ENCODE measurements around the gene AKT3. TPM values are rescaled to one million over a fixed set of nuclear protein-coding genes. Genes with fewer than 3 reads are reported as not detected.

Gene AKT3
- total RNA-seq, 1 donor from 2014 or later, result 20.6 TPM

DNA sequence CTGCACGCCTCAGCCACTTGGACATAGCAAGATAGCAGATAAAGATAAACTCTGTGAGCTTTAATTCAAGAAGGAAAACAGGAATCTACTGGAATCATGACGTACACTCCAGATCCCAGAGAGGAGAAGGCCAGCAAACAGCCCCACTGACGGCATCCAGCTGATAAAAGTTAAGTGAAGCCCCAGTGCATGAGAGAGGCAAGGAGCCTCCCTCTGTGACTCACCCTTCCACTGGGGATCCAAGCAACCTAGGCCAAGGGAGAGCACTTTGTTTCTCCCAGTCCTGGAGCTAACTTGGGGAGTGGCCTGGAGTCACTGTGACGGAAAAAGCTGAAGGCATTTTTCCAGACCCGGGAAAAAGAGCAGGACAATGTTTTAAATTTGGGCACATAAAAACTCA is 270.0 kb downstream of the AKT3 start:
- H3K27ac ChIP-seq (replicated peaks), result no peak overlapping the region
- peaks cover 69% of the 10 kb centered on the region for H3K9me3 ChIP-seq (replicated peaks)
- H3K4me3 ChIP-seq, result no peak overlapping the region
- TF ChIP-seq, protein P1, sequence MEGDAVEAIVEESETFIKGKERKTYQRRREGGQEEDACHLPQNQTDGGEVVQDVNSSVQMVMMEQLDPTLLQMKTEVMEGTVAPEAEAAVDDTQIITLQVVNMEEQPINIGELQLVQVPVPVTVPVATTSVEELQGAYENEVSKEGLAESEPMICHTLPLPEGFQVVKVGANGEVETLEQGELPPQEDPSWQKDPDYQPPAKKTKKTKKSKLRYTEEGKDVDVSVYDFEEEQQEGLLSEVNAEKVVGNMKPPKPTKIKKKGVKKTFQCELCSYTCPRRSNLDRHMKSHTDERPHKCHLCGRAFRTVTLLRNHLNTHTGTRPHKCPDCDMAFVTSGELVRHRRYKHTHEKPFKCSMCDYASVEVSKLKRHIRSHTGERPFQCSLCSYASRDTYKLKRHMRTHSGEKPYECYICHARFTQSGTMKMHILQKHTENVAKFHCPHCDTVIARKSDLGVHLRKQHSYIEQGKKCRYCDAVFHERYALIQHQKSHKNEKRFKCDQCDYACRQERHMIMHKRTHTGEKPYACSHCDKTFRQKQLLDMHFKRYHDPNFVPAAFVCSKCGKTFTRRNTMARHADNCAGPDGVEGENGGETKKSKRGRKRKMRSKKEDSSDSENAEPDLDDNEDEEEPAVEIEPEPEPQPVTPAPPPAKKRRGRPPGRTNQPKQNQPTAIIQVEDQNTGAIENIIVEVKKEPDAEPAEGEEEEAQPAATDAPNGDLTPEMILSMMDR (IDR thresholded peaks at IDR 0.05; ENCODE audit: borderline replicate concordance), result no peak
- DNase-seq, result no peak
- no peaks in the 10 kb centered on the region for H3K27me3 ChIP-seq (ENCODE audit: low read depth)
- intact Hi-C loops (cut with micrococcal nuclease), result no loop called here
- peaks cover 16% of the 10 kb centered on the region for H3K36me3 ChIP-seq
- no peaks in the 10 kb centered on the region for H3K4me1 ChIP-seq

DNA sequence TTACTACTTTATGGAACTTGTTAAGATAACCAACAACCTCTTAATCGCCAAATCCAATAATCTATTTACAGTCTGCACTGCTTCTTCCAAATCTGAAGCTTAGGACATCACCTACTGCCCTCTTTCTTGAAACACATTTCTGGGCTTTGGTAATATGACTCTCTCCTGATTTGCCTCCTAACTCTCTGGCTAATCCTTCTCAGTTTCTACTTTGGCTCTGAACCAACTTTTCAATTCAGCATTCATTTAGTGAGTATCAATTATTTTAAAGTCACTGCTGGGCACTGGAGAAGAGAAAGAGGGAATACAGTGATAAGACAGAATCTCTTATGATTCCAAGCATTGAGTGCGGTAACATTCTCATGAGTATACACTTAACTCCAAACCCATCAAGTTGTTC is 275.0 kb downstream of the AKT3 start:
- H3K36me3 ChIP-seq, result peaks cover 16% of the 10 kb centered on the region
- TF ChIP-seq, protein P1 (IDR thresholded peaks at IDR 0.05; ENCODE audit: borderline replicate concordance), result no peak
- H3K9me3 ChIP-seq (replicated peaks), result peaks cover 19% of the 10 kb centered on the region
- no peak overlapping the region for H3K4me3 ChIP-seq
- intact Hi-C loops (cut with micrococcal nuclease), result no loop called here
- H3K27ac ChIP-seq (replicated peaks), result no peak overlapping the region
- DNase-seq, result no peak
- H3K27me3 ChIP-seq (ENCODE audit: low read depth), result no peaks in the 10 kb centered on the region
- no peaks in the 10 kb centered on the region for H3K4me1 ChIP-seq

DNA sequence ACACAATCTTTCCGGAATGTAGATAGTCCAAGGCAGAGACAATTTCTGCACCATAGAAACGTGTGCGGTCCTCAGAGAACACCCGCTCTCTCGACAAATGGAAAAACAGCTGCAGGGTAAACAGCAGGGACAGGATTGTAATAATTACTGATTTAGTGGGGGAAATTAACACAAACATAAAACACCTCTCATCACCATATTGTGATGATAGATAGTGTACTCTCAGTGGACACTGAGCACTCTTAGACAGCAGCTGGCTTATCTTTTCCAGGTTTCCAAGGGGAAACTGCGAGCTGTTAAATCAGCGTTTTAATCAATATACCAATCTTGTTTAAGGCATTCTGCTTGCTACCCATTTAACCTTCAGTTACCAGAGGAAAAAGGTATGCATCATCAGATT is 277.1 kb downstream of the AKT3 start:
- Histone ChIP-seq H3K9me3 (replicated peaks) (peaks cover 12% of the 10 kb centered on the region), H3K4me1 (no peaks in the 10 kb centered on the region), H3K36me3 (peaks cover 16% of the 10 kb centered on the region), H3K27ac (replicated peaks) (no peak overlapping the region), H3K27me3 (ENCODE audit: low read depth) (no peaks in the 10 kb centered on the region), H3K4me3 (no peak overlapping the region)
- no peak for DNase-seq
- TF ChIP-seq, protein P1 (IDR thresholded peaks at IDR 0.05; ENCODE audit: borderline replicate concordance), result no peak
- intact Hi-C loops (cut with micrococcal nuclease), result no loop called here

DNA sequence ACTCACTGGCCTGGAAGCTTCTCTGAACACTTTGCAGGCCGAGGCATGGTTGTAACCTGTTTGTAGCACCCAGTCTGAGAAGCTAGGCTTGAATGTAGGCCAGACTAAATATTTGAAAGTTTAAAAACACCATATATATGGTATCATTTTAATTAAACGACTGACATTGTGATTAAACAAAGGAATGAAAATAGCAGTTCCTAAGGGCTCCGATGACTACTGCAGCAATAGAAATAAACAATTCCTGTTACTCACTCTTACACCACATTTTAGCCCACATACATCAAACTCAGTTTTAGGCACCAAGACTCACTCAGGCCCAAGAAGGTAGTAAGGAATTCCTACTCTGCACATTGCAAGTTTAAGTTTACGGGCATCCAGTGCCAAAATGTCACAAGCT is 281.2 kb downstream of the AKT3 start:
- no peak for DNase-seq
- intact Hi-C loops (cut with micrococcal nuclease), result no loop called here
- H3K4me1 ChIP-seq, result no peaks in the 10 kb centered on the region
- no peaks in the 10 kb centered on the region for H3K9me3 ChIP-seq (replicated peaks)
- TF ChIP-seq, protein P1 (IDR thresholded peaks at IDR 0.05; ENCODE audit: borderline replicate concordance), result no peak
- H3K36me3 ChIP-seq, result peaks cover 20% of the 10 kb centered on the region
- H3K4me3 ChIP-seq, result no peak overlapping the region
- no peaks in the 10 kb centered on the region for H3K27me3 ChIP-seq (ENCODE audit: low read depth)
- no peak overlapping the region for H3K27ac ChIP-seq (replicated peaks)

DNA sequence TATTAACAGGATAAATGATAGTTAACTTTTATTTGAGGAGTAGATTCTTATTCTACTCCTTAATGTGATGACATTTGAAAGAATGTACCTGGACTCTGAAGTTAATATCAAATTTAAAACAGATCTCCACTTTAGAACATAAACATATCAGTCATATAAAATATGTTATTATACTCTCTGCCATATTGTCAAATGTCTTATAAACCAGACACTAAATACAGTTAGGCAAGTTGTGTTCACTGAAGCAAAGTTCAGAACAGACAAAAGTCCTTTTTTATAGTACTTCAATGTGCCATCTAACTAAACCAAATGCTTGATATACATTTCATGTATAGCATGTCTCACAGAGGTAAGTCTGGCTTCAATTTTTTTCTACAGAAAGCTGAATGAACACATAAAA is 285.2 kb downstream of the AKT3 start:
- Histone ChIP-seq H3K36me3 (peaks cover 26% of the 10 kb centered on the region), H3K27me3 (ENCODE audit: low read depth) (no peaks in the 10 kb centered on the region), H3K4me3 (no peak overlapping the region), H3K4me1 (no peaks in the 10 kb centered on the region), H3K9me3 (replicated peaks) (peaks cover 13% of the 10 kb centered on the region), H3K27ac (replicated peaks) (no peak overlapping the region)
- TF ChIP-seq, protein P1 (IDR thresholded peaks at IDR 0.05; ENCODE audit: borderline replicate concordance), result no peak
- intact Hi-C loops (cut with micrococcal nuclease), result no loop called here
- DNase-seq, result no peak

DNA sequence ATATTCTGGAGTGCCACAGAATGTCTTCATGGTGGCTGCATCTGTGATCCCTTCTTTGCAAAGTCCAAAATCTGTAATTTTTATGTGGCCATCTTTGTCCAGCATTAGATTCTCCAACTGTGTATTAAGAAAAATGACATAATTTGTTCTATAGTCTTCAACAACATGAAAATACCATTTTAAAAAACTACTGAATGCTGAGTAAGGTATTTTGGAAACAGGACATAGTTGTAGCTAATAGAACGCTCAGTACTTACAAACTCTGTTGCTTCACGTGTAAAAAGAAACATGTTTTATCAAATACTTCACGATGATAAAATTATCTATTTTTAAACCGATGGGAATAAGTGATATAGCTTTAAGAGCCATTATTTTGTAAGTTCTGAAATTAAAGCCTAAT is 286.3 kb downstream of the AKT3 start:
- TF ChIP-seq, protein P1 (IDR thresholded peaks at IDR 0.05; ENCODE audit: borderline replicate concordance), result no peak
- H3K36me3 ChIP-seq, result peaks cover 26% of the 10 kb centered on the region
- no peaks in the 10 kb centered on the region for H3K27me3 ChIP-seq (ENCODE audit: low read depth)
- H3K4me3 ChIP-seq, result no peak overlapping the region
- no peak for DNase-seq
- H3K9me3 ChIP-seq (replicated peaks), result peaks cover 13% of the 10 kb centered on the region
- H3K27ac ChIP-seq (replicated peaks), result no peak overlapping the region
- intact Hi-C loops (cut with micrococcal nuclease), result no loop called here
- H3K4me1 ChIP-seq, result no peaks in the 10 kb centered on the region
